Hematopoietic multipotent progenitor cell (in vitro differentiated cells): ENCODE data around the gene RAPGEF5. TPM values are rescaled to one million over a fixed set of nuclear protein-coding genes. Genes with fewer than 3 reads are reported as not detected.

Experiments used
- DNase-seq, 3 donors: peaks; one replicate each; pipeline ENCODE4 v3.0.0-alpha.2; 2011 to 2015; ENCODE audit warnings: low read depth in 2 of 3, low spot score in 2 of 3
- total RNA-seq: library from RNA; depleted of rRNA; stranded (reverse); fragments of >200 nt; gene quantifications from one replicate; pipeline ENCODE4 v1.2.3, GENCODE V29; 2012

The RAPGEF5 gene
- total RNA-seq, 1 donor: 0.27 TPM

GRCh38 chr7:22350466-22351328 is 6.3 kb downstream of the RAPGEF5 start:
- DNase-seq: peak in 1 of 3 donors; percentile 11

- DNase-seq: no peak
Observed at GRCh38 chr7:22348379-22348778, 8.6 kb downstream of the RAPGEF5 start.

DNA sequence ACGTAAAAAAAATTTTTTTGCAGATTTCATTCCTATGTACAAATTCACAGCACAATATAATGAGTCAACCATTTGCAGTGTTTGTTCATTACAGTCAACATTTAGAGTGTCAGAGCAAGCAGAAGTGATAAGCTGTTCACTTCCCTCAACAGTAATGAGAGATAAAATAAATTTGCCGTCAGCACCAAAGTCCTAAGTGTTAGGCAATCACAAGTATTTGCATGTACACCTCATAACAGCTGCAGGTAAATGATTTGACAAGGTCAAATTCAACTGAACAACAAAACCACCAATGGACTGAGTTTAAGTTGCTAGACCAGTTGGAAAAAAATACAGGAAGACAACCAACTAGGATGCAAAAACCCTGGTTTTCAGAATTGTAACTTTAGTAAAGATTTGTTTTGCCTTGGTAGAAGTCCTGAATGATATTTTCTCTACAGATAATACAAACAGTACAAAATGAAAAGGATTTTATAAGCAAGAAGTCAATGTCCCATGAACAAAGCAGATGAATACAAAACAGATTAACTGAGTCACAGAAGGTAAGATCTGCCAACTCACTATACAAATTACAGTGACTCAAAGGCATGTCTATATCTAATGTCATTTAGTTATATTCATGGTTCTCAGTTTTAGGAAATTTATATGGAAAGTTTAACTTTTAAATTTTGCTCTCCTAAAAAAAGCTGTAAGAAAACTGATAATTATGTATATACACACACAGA is 10.4 kb downstream of the RAPGEF5 start:
- no peak for DNase-seq

DNA sequence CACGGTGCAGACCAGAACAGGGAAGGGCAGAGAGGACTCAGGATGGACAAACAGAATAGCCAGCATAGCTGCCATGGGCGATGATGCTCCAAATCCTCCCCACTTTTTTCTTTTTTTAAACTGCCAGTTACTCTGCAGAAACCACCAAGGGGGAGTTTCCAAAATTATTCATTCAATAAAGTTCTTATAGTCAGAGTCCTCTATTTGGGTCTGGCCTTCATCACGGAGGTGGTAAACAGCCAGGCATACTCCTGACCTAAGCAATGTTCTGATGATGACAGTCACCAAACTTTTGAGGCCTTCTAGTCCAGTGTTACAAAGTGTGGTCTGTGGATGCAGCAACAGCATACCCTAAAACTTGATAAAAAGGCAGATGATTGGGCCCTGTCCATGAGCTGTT is 12.3 kb downstream of the RAPGEF5 start:
- DNase-seq: no peak

DNA sequence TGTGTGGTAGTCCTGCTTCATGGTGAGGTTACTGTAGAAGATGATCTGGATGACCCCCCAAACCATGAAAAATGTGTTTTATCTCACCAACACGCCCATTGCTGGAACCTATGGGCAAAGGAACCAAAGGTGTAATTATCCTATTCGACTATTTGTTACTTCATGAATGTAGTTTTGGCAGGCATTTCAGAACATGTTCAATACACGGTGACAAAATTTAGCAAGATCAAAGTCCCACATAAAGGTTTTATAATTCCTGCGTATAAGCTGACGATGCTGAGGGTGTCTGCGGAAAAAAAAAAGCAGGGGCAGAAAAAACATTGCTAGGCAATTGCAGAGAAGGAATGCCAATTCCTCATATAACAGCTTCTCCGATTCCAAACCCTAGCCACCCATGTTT is 13.3 kb downstream of the RAPGEF5 start:
- no peak for DNase-seq

DNA sequence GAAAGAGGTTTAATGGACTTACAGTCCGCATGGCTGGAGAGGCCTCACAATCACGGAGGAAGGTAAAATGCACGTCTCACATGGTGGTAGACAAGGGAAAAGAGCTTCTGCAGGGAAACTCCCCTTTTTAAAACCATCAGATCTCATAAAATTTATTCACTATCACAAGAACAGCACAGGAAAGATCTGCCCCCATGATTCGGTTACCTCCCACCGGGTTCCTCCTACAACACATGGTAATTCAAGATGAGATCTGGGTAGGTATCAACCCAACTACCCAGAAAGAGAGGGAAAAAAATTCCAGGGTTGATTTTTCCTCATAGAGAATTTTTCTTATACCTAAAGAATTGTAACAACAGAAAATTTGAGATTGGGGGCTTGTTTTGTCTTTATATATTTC is 13.9 kb downstream of the RAPGEF5 start:
- DNase-seq: no peak

GRCh38 chr7:22339725-22340390 is 17.1 kb downstream of the RAPGEF5 start:
- DNase-seq: peak in 1 of 3 donors; percentile 11

DNA sequence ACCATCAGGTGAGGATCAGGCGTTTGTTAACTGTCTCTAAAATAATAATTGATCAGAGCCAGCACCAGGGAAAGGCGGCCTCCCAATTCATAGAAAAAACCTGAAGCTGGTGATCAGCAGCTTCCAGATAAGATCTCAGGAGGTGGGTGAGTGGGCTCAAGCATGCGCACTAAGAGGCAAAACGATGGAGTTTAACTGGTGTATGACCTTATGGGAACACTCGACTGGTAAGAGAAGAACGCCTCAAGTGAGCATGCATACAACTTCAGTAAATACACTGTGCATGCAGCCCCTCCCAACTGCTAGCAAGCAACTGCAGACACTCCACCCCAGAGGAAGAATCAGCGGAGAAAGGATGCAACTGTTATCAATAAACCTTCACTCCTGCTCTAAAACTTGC is 18.1 kb downstream of the RAPGEF5 start:
- no peak for DNase-seq

DNA sequence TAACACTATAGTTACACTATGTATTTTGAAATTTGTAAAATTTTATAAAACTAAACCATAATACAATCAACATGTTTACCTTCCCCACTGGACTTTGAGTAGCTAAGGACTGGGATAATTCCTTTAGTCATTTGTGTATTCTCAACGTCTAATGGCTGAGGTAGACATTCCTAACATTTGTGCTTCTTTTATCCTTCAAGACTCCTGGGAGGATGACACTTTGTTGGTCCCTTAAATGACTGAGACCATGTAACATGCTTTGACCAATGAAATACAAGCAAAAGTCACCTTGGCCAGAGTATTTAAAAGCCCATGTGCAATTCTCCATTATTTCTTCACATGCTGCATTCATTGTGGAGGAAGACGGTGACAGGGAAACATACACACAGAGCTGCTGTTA is 18.5 kb downstream of the RAPGEF5 start:
- no peak for DNase-seq

GRCh38 chr7:22333680-22334141 is 23.2 kb downstream of the RAPGEF5 start:
- DNase-seq: no peak

- no peak for DNase-seq
Observed at GRCh38 chr7:22332461-22332870, 24.5 kb downstream of the RAPGEF5 start.

DNA sequence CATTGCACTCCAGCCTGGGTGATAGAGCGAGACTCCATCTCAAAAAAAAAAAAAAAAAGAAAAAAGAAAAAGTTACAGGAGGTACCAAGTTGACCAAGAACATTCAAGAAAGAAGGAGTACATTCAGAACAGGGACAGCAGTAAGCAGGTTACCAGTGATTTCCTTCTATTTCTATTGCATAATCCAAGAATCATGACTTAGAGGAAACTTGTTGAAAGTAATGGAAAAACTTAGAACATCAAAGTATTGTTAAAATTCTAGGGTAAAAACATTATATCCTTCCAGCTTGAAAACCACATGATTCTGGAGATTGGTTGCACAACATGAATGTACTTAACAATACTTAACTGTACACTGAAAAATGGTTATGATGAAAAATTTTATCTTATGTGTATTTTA is 25.2 kb downstream of the RAPGEF5 start:
- DNase-seq: no peak

- no peak for DNase-seq
Observed at GRCh38 chr7:22330903-22331302, 26.1 kb downstream of the RAPGEF5 start.

DNA sequence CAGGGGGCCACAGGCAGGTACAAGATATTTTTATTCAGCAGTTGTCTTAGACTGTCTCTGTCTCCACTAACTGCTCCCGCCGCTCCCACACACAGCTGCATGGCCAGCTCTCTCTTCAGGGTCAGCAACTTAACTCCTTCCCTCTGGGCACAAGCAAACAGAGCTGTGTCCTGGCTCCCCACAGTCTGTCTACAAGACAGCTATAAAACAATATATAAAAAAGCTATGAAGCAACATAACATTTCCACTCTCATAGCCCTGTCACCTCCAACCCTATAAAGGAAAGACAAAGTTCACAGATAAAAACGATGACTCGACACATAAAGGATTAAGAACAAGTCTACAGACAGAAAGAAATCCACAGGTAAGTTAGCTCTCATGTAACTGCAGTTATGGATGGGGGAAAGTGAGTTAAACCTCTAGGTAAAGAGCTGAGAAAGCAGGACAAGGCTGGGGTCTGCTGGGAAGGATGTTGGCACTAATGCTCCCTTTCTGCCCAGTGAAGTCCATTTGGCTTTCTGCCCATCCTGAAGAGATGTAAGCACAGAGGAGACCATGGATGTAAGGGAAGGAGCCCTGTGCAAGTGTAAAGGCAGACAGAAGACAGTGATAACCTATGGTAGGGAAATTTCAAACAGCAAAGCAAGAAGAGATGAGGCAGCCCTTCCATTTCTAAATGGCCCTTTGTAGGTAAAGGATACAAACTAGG is 27.0 kb downstream of the RAPGEF5 start:
- DNase-seq: no peak

- DNase-seq: no peak
Observed at GRCh38 chr7:22326181-22326580, 30.8 kb downstream of the RAPGEF5 start.

DNA sequence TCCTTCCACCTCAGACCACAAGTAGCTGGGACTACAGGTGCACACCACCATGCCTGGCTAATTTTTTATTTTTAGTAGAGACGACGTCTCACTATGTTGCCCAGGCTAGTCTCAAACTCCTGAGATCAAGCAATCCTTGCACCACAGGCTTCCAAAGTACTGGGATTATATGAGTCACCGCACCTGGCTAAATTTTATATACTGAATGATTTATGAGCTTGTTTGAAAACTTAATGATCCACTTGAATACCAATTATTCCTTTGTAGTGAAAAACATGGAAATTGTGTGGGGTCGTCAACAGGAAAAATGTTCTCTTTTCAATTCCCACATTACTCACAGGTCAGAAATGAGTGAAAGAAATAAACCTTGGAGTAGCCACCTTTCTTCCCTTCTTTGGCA is 31.3 kb downstream of the RAPGEF5 start:
- DNase-seq: no peak

DNA sequence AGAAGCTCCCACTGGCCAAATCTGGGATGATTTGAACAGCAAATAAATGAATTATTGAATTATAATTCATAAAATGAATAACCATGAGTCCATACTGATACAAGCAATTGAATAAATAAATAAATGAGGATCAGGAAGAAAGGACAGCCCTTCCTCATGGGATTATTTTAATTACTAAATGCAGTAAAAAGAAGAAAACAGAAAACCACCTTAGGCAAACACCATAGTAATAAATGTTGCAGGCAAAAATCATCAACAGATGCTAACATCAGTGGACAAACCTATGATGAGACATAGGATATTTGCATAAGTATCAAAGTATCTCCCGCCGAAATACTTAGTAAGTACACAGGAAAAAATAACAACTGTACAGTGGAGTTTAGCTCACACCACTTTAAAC is 33.2 kb downstream of the RAPGEF5 start:
- DNase-seq: no peak

- DNase-seq: no peak
Observed at GRCh38 chr7:22320416-22320815, 36.5 kb downstream of the RAPGEF5 start.

- no peak for DNase-seq
Observed at GRCh38 chr7:22319424-22320403, 37.2 kb downstream of the RAPGEF5 start.

DNA sequence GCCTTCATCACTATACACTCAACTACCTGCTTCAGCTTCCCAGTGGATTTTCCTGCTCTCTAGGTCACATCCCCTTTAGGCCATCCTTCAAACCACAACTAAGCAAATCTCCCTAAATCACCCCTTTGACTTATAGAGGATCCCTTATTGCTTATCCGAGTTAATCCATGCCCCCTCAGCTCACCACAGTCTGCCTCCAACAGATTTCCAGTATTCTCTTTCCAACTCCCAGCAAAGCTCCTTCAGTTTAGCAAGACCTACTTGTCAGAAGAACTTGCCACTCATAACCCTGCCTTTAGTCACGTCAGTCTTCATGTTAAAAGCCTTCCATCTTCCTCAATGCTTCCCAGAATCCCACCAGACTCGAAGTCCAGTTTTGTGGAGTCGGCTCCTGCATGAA is 38.6 kb downstream of the RAPGEF5 start:
- DNase-seq: no peak
